K562 (cell line): Measurements from ENCODE around the gene ELF2. TPM values are rescaled to one million over a fixed set of nuclear protein-coding genes. Genes with fewer than 3 reads are reported as not detected.

Experiments used
- DLX4 ChIP-seq: fragments of 250-450 bp; sonication (Bioruptor Pico); IDR thresholded peaks from 2 replicates; pipeline ENCODE4 v1.6.1; 2021; ENCODE audit warnings: mild to moderate bottlenecking
- EHMT2 ChIP-seq: fragments of 450-650 bp; IDR thresholded peaks from 2 replicates; pipeline ENCODE4 v1.6.1; 2018; ENCODE audit warnings: antibody characterized with exemption
- GABPB1 ChIP-seq: sonication (generic); formaldehyde crosslinking; IDR thresholded peaks from 2 replicates; pipeline ENCODE4 v1.8.0; 2022; ENCODE audit warnings: mild to moderate bottlenecking, missing genetic modification reagents
- GABPB2 ChIP-seq: fragments of 250-450 bp; sonication (Bioruptor Pico); conservative IDR thresholded peaks from 2 replicates; pipeline ENCODE4 v1.5.1; 2021; ENCODE audit warnings: mild to moderate bottlenecking
- GTF2B ChIP-seq: IDR thresholded peaks from 2 replicates; pipeline ENCODE4 v1.6.1; 2011; ENCODE audit not compliant: insufficient read length; ENCODE audit errors: extremely low read depth
- HMGXB4 ChIP-seq: sonication (generic); formaldehyde crosslinking; IDR thresholded peaks from 2 replicates; pipeline ENCODE4 v1.8.1; 2023; ENCODE audit warnings: mild to moderate bottlenecking, missing genetic modification reagents
- MTA3 ChIP-seq: fragments of 450-650 bp; formaldehyde crosslinking; IDR thresholded peaks from 2 replicates; pipeline ENCODE4 v1.6.1; 2017; ENCODE audit warnings: mild to moderate bottlenecking, borderline replicate concordance
- NCOA1 ChIP-seq: fragments of 450-650 bp; IDR thresholded peaks from 2 replicates; pipeline ENCODE4 v1.6.1; 2016; ENCODE audit warnings: low read depth
- NCOA4 ChIP-seq: fragments of 450-650 bp; IDR thresholded peaks from 2 replicates; pipeline ENCODE4 v1.6.1; 2018; ENCODE audit warnings: mild to moderate bottlenecking; ENCODE audit not compliant: partially characterized antibody
- NCOR1 ChIP-seq: fragments of 450-650 bp; IDR thresholded peaks from 2 replicates; pipeline ENCODE4 v1.6.1; 2016; ENCODE audit warnings: mild to moderate bottlenecking, moderate library complexity
- POLR2B ChIP-seq: fragments of 450-650 bp; IDR thresholded peaks from 2 replicates; pipeline ENCODE4 v1.6.1; 2018; ENCODE audit warnings: low read depth; ENCODE audit not compliant: partially characterized antibody
- PTTG1 ChIP-seq: fragments of 450-650 bp; IDR thresholded peaks from 2 replicates; pipeline ENCODE4 v1.6.1; 2016; ENCODE audit warnings: low read depth, mild to moderate bottlenecking, missing genetic modification characterization, missing compliant biosample characterization
- RNF2 ChIP-seq: sonication (generic); IDR thresholded peaks from 2 replicates; pipeline ENCODE4 v1.6.1; 2016
- STAG1 ChIP-seq: sonication (generic); formaldehyde crosslinking; IDR thresholded peaks from 2 replicates; pipeline ENCODE4 v1.5.0; 2020; ENCODE audit warnings: missing genetic modification reagents, borderline replicate concordance
- ZBTB1 ChIP-seq: sonication (generic); formaldehyde crosslinking; IDR thresholded peaks from 2 replicates; pipeline ENCODE4 v1.8.1; 2023; ENCODE audit warnings: missing genetic modification reagents, low read depth, mild to moderate bottlenecking, borderline replicate concordance
- ZBTB5 ChIP-seq: fragments of 450-650 bp; IDR thresholded peaks from 2 replicates; pipeline ENCODE4 v1.6.1; 2017; ENCODE audit warnings: antibody characterized with exemption
- ZFX ChIP-seq: sonication (generic); formaldehyde crosslinking; IDR thresholded peaks from 2 replicates; pipeline ENCODE4 v1.8.0; 2022; ENCODE audit warnings: mild to moderate bottlenecking, missing genetic modification reagents, moderate library complexity
- polyA plus RNA-seq, 8 experiments: library from polyadenylated mRNA; depleted of rRNA in 4 of 8; stranded (reverse) in 5 of 8; unstranded in 3 of 8; fragments of >200 nt; fragmentation: Nextera tagmentation in 2 of 8; fragmentation: Illumina TruSeq in 1 of 8; extraction: Ambion mirVana in 2 of 8; extraction: Trizol in 1 of 8; gene quantifications; 2 replicates each; pipeline versions ENCODE4 v1.2.1 to v1.2.3, GENCODE V29; 2011 to 2014; ENCODE audit warnings: inconsistent platforms in 1 of 8, missing spikeins in 1 of 8
- total RNA-seq, 7 experiments: library from RNA; depleted of rRNA in 6 of 7; stranded (reverse); fragments of >200 nt in 6 of 7; fragmentation: Illumina TruSeq in 2 of 7; extraction: Trizol in 2 of 7; gene quantifications; 2 replicates each; pipeline versions ENCODE4 v1.2.1 to v1.2.3, GENCODE V29; 2011 to 2021; ENCODE audit warnings: low replicate concordance in 1 of 7
- TF ChIP-seq, protein P1 (sequence below): fragments of 450-650 bp; IDR thresholded peaks from 2 replicates; pipeline ENCODE4 v1.6.1; 2017; ENCODE audit warnings: antibody characterized with exemption, mild to moderate bottlenecking
- TF ChIP-seq, protein P2 (sequence below), 2 experiments: fragments of 450-650 bp in 1 of 2; sonication (generic) in 1 of 2; formaldehyde crosslinking in 1 of 2; IDR thresholded peaks in 1 of 2; conservative IDR thresholded peaks in 1 of 2; 2 replicates each; pipeline versions ENCODE4 v1.6.1 to v1.8.1; 2016 to 2023; ENCODE audit warnings: mild to moderate bottlenecking in 2 of 2, moderate library complexity in 2 of 2, inconsistent platforms in 1 of 2, missing genetic modification reagents in 1 of 2

ELF2 gene
- total and polyA plus RNA-seq, 9 of the 15 experiments (the other 6 are each of a cell fraction or from before 2014, with no cell fraction given): 9.4 to 58.7 (median 41.6) TPM

DNA sequence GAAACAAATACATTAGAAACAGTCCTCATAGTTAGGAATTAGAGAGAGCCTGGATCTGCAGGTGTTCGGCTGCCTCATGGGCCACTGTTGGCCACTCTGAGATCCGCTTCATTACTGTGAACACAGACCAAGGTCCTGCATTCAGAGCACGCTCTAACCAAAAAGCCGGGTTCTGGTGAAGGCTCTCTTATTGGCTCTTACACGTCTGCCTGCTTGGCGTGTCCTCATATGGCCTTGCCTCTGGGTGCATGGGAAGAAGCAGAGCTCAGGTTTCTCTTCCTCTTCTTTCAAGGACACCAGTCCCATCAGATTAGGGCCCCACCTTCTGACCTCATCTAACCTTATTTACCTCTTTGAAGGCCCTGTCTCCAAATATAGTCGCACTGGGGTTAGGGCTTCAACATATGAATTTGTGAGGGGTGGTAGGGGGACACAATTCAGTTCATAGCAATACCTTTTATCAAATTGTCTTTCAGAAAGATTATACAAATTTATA is 37.1 kb upstream of the ELF2 start (continued):
- no peak for TF ChIP-seq POLR2B
- TF ChIP-seq, protein P1, sequence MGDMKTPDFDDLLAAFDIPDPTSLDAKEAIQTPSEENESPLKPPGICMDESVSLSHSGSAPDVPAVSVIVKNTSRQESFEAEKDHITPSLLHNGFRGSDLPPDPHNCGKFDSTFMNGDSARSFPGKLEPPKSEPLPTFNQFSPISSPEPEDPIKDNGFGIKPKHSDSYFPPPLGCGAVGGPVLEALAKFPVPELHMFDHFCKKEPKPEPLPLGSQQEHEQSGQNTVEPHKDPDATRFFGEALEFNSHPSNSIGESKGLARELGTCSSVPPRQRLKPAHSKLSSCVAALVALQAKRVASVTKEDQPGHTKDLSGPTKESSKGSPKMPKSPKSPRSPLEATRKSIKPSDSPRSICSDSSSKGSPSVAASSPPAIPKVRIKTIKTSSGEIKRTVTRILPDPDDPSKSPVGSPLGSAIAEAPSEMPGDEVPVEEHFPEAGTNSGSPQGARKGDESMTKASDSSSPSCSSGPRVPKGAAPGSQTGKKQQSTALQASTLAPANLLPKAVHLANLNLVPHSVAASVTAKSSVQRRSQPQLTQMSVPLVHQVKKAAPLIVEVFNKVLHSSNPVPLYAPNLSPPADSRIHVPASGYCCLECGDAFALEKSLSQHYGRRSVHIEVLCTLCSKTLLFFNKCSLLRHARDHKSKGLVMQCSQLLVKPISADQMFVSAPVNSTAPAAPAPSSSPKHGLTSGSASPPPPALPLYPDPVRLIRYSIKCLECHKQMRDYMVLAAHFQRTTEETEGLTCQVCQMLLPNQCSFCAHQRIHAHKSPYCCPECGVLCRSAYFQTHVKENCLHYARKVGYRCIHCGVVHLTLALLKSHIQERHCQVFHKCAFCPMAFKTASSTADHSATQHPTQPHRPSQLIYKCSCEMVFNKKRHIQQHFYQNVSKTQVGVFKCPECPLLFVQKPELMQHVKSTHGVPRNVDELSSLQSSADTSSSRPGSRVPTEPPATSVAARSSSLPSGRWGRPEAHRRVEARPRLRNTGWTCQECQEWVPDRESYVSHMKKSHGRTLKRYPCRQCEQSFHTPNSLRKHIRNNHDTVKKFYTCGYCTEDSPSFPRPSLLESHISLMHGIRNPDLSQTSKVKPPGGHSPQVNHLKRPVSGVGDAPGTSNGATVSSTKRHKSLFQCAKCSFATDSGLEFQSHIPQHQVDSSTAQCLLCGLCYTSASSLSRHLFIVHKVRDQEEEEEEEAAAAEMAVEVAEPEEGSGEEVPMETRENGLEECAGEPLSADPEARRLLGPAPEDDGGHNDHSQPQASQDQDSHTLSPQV: peak; percentile 90
- TF ChIP-seq ZBTB1 (CRISPR knock-in tag): no peak
- TF ChIP-seq, protein P2, sequence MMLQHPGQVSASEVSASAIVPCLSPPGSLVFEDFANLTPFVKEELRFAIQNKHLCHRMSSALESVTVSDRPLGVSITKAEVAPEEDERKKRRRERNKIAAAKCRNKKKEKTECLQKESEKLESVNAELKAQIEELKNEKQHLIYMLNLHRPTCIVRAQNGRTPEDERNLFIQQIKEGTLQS (IDR thresholded peaks at IDR 0.05): no peak; the same call in 1 of the 2 replicates
- TF ChIP-seq, protein P2 (CRISPR knock-in tag; conservative IDR thresholded peaks at IDR 0.05): no peak
- TF ChIP-seq NCOA4: no peak
- TF ChIP-seq GTF2B: no peak
- peak; percentile 61; the same call in 1 of the 2 replicates for TF ChIP-seq NCOR1
- TF ChIP-seq EHMT2: no peak
- no peak for TF ChIP-seq HMGXB4 (CRISPR knock-in tag)
- TF ChIP-seq RNF2: peak; percentile 71
- TF ChIP-seq STAG1 (CRISPR knock-in tag): no peak
- no peak for TF ChIP-seq GABPB2
- 0 out of 2 replicates have a peak, but pooled peaks have one; percentile 29 for TF ChIP-seq MTA3
- TF ChIP-seq DLX4 (CRISPR knock-in tag): no peak
- no peak for TF ChIP-seq PTTG1 (tag)
- no peak for TF ChIP-seq ZBTB5
- no peak for TF ChIP-seq GABPB1 (CRISPR knock-in tag)
- peak; percentile 64 for TF ChIP-seq ZFX (CRISPR knock-in tag)
- peak; percentile 94 for TF ChIP-seq NCOA1
